HepG2 (cell line): ENCODE data around the gene CACNA1C. TPM values are rescaled to one million over a fixed set of nuclear protein-coding genes. Genes with fewer than 3 reads are reported as not detected.

Source experiments
- ATAC-seq: fragments of 200-7000 bp; cut with Tn5 transposase; 3 replicates; pipeline ENCODE4 v1.9.1; 2020; ENCODE audit warnings: mild to moderate bottlenecking, moderate library complexity
- BruUV-seq: library from RNA; stranded (reverse); fragments of 400-500 nt; replicated peaks from 2 replicates; lab custom pipeline; 2021; lab: Mats Ljungman, UMichigan
- CTCF ChIA-PET: fragments of 300-600 bp; formaldehyde crosslinking; extraction: SDS; loops from one replicate; lab custom pipeline; 2021; ENCODE audit warnings: low total read pairs, inconsistent platforms, low intra/inter-chr PET ratio; lab: Yijun Ruan, JAX
- POLR2A ChIA-PET: fragments of 350-600 bp; sonication (Branson Sonifier 250); formaldehyde crosslinking; loops from one replicate; lab custom pipeline; 2020; ENCODE audit warnings: antibody characterized with exemption, inconsistent platforms; lab: Yijun Ruan, JAX
- DNase-seq: peaks from one replicate; pipeline ENCODE4 v3.0.0-alpha.2; 2015; ENCODE audit warnings: low spot score
- FAIRE-seq: peaks from 3 replicates; lab custom pipeline; 2011; peaks lifted over from hg19 to GRCh38; lab: Jason Lieb, UNC
- H2AFZ ChIP-seq: one replicate; pipeline ENCODE4 v1.6.1; 2011; ENCODE audit warnings: low read length, inconsistent platforms
- H3K27ac ChIP-seq: fragments of 300-600 bp; 3 replicates; pipeline ENCODE4 v1.8.0; 2011; ENCODE audit warnings: mixed run types, mild to moderate bottlenecking, mixed read lengths, low read length, inconsistent platforms; ENCODE audit not compliant: insufficient read depth; ENCODE audit errors: extremely low read length
- H3K27me3 ChIP-seq, 2 experiments: fragments of 200-600 bp in 1 of 2; 2 replicates in 1 of 2; 3 replicates in 1 of 2; pipeline versions ENCODE4 v1.6.0 to v1.8.0; 2011; ENCODE audit warnings: low read length in 2 of 2, mild to moderate bottlenecking in 2 of 2, moderate library complexity in 2 of 2, inconsistent platforms in 1 of 2; ENCODE audit not compliant: insufficient read depth in 2 of 2, control insufficient read depth in 1 of 2
- H3K36me3 ChIP-seq, 2 experiments: fragments of 200-600 bp in 1 of 2; replicated peaks in 1 of 2; 2 replicates in 1 of 2; 3 replicates in 1 of 2; pipeline versions ENCODE4 v1.5.1 to v1.8.0; 2011; ENCODE audit warnings: low read length in 2 of 2, inconsistent platforms in 1 of 2; ENCODE audit not compliant: insufficient read depth in 2 of 2, control insufficient read depth in 1 of 2
- H3K4me1 ChIP-seq: 2 replicates; pipeline ENCODE4 v1.5.1; 2012; ENCODE audit warnings: low read length, inconsistent platforms; ENCODE audit not compliant: insufficient read depth
- H3K4me2 ChIP-seq: 2 replicates; pipeline ENCODE4 v1.6.0; 2011; ENCODE audit warnings: low read depth, low read length, inconsistent platforms
- H3K4me3 ChIP-seq, 3 experiments: fragments of 200-600 bp in 1 of 3; sonication (generic), shearing (Covaris generic) in 1 of 3; replicated peaks in 1 of 3; 2 replicates each; pipeline ENCODE4 v1.5.1; 2011 to 2016; ENCODE audit warnings: low read length in 3 of 3, inconsistent platforms in 2 of 3, low read depth in 2 of 3, mild to moderate bottlenecking in 2 of 3, control low read depth in 1 of 3, mixed read lengths in 1 of 3; ENCODE audit not compliant: insufficient read depth in 1 of 3
- H3K79me2 ChIP-seq: one replicate; pipeline ENCODE4 v1.6.1; 2011; ENCODE audit warnings: low read length, inconsistent platforms; ENCODE audit not compliant: insufficient read depth
- H3K9ac ChIP-seq: 2 replicates; pipeline ENCODE4 v1.6.0; 2011; ENCODE audit warnings: mild to moderate bottlenecking, low read depth, low read length, inconsistent platforms; ENCODE audit not compliant: insufficient read depth
- H3K9me3 ChIP-seq: 2 replicates; pipeline ENCODE4 v1.5.1; 2012; ENCODE audit warnings: mild to moderate bottlenecking, low read length
- H4K20me1 ChIP-seq: 2 replicates; pipeline ENCODE4 v1.6.0; 2011; ENCODE audit warnings: inconsistent platforms, mild to moderate bottlenecking, low read length, moderate library complexity; ENCODE audit not compliant: insufficient read depth
- AGO2 ChIP-seq: fragments of 200-400 bp; formaldehyde crosslinking; optimal IDR thresholded peaks from 2 replicates; pipeline ENCODE3; 2017; ENCODE audit warnings: mild to moderate bottlenecking, low read depth, low read length, moderate library complexity
- AKNA ChIP-seq: sonication (generic); formaldehyde crosslinking; IDR thresholded peaks from 2 replicates; pipeline ENCODE4 v1.4.0; 2020; ENCODE audit warnings: missing genetic modification reagents, borderline replicate concordance
- HDAC1 ChIP-seq: sonication (generic); formaldehyde crosslinking; IDR thresholded peaks from 2 replicates; pipeline ENCODE4 v1.5.1; 2020; ENCODE audit warnings: mild to moderate bottlenecking, missing genetic modification reagents
- HINFP ChIP-seq: sonication (generic); formaldehyde crosslinking; IDR thresholded peaks from 2 replicates; pipeline ENCODE4 v1.4.0; 2020; ENCODE audit warnings: low read depth, mild to moderate bottlenecking, missing genetic modification reagents
- HNRNPL ChIP-seq: fragments of 200-400 bp; formaldehyde crosslinking; IDR thresholded peaks from 2 replicates; pipeline ENCODE4 v1.6.1; 2017; ENCODE audit warnings: mild to moderate bottlenecking, low read depth, low read length
- RAD51 ChIP-seq: fragments of 450-650 bp; IDR thresholded peaks from 2 replicates; pipeline ENCODE4 v1.6.1; 2016; ENCODE audit warnings: borderline replicate concordance
- SNAI1 ChIP-seq: sonication (generic); formaldehyde crosslinking; IDR thresholded peaks from 2 replicates; pipeline ENCODE4 v1.5.0; 2020; ENCODE audit warnings: mild to moderate bottlenecking, missing genetic modification reagents, borderline replicate concordance
- ZBTB34 ChIP-seq: sonication (generic); formaldehyde crosslinking; IDR thresholded peaks from 2 replicates; pipeline ENCODE4 v1.8.0; 2022; ENCODE audit warnings: mild to moderate bottlenecking, missing genetic modification reagents
- ZBTB43 ChIP-seq: sonication (generic); formaldehyde crosslinking; conservative IDR thresholded peaks from 2 replicates; pipeline ENCODE4 v1.4.0; 2020; ENCODE audit warnings: missing genetic modification reagents
- ZNF20 ChIP-seq: sonication (generic); formaldehyde crosslinking; IDR thresholded peaks from 2 replicates; pipeline ENCODE4 v1.4.0; 2020; ENCODE audit warnings: mild to moderate bottlenecking, moderate library complexity, missing genetic modification reagents
- ZNF441 ChIP-seq: sonication (generic); formaldehyde crosslinking; IDR thresholded peaks from 2 replicates; pipeline ENCODE4 v1.7.0; 2021; ENCODE audit warnings: missing genetic modification reagents, borderline replicate concordance
- ZNF451 ChIP-seq: sonication (generic); formaldehyde crosslinking; IDR thresholded peaks from 2 replicates; pipeline ENCODE4 v1.5.0; 2020; ENCODE audit warnings: mild to moderate bottlenecking, missing genetic modification reagents
- ZSCAN21 ChIP-seq: sonication (generic); formaldehyde crosslinking; IDR thresholded peaks from 2 replicates; pipeline ENCODE4 v1.8.0; 2022; ENCODE audit warnings: mild to moderate bottlenecking, missing genetic modification reagents, moderate library complexity, borderline replicate concordance
- WGBS: methylation state at CpG from one replicate; pipeline ENCODE4 v1.1.6; 2017; ENCODE audit warnings: low lambda C conversion rate; 5-methylcytosine and 5-hydroxymethylcytosine counted together
- in situ Hi-C: cut with HindIII; loops from 2 replicates; pipeline ENCODE4 v1.10.0; 2017; ENCODE audit warnings: low pct_unique_long_range_greater_than_20kb; ENCODE audit not compliant: extremely low pct_ligation_motif_present
- intact Hi-C: fragments of 100-400 bp; cut with micrococcal nuclease; formaldehyde crosslinking; loops from one replicate; pipeline ENCODE4 v1.10.0; 2022; ENCODE audit not compliant: unreplicated experiment
- polyA plus RNA-seq, 8 experiments: library from polyadenylated mRNA; depleted of rRNA in 3 of 8; stranded (reverse) in 7 of 8; unstranded in 1 of 8; fragments of >200 nt; fragmentation: Illumina TruSeq in 4 of 8; extraction: Trizol in 4 of 8; gene quantifications; 2 replicates each; pipeline versions ENCODE4 v1.2.1 to v1.2.3, GENCODE V29; 2011 to 2016; ENCODE audit warnings: low read depth in 4 of 8, missing spikeins in 1 of 8, mixed read lengths in 1 of 8; ENCODE audit not compliant: insufficient read depth in 1 of 8
- total RNA-seq, 5 experiments: library from RNA; depleted of rRNA; stranded (reverse); fragments of >200 nt; fragmentation: Illumina TruSeq; extraction: Trizol; gene quantifications; 2 replicates each; pipeline ENCODE4 v1.2.3, GENCODE V29; 2016; ENCODE audit warnings: low read depth in 1 of 5

The CACNA1C gene
- total and polyA plus RNA-seq, 2 of the 13 experiments (the other 11 are each of a cell fraction or from before 2014, with no cell fraction given) = not detected

GRCh38 chr12:2277492-2278155 lies 224.8 kb downstream of the CACNA1C start:
- FAIRE-seq (no peak), ATAC-seq (no peak), DNase-seq (no peak)
- H3K4me2 ChIP-seq = no peak overlapping the region
- no peaks in the 10 kb centered on the region for H3K79me2 ChIP-seq
- H4K20me1 ChIP-seq = no peaks in the 10 kb centered on the region
- no peaks in the 10 kb centered on the region for H3K9me3 ChIP-seq
- no peak overlapping the region for H3K4me3 ChIP-seq
- H3K9ac ChIP-seq = no peak overlapping the region
- H3K36me3 ChIP-seq = no peaks in the 10 kb centered on the region
- BruUV-seq = no TSS peak
- ChIA-PET POLR2A (no interaction called here), CTCF (no interaction called here)
- in situ Hi-C loops = no loop called here
- H3K27me3 ChIP-seq = peaks cover 0 to 22% of the 10 kb centered on the region in 2 experiments; a peak in 3 of 5 replicates
- intact Hi-C loops = no loop called here
- H2AFZ ChIP-seq = no peak overlapping the region
- TF ChIP-seq SNAI1 (CRISPR knock-in tag) (no peak), HDAC1 (CRISPR knock-in tag) (no peak), AGO2 (no peak), ZBTB34 (no peak), ZBTB43 (no peak), ZNF20 (no peak), HNRNPL (no peak), ZNF441 (CRISPR knock-in tag) (no peak), HINFP (CRISPR knock-in tag) (no peak), ZNF451 (CRISPR knock-in tag) (no peak), AKNA (CRISPR knock-in tag) (no peak), RAD51 (no peak), ZSCAN21 (CRISPR knock-in tag) (no peak)
- no peaks in the 10 kb centered on the region for H3K4me1 ChIP-seq
- WGBS = 43% methylated on average over 6 of the region's 6 CpGs
- no peak overlapping the region for H3K27ac ChIP-seq
